Thoracic aorta (tissue), 2 donors: ENCODE results near the gene FN1. TPM values are rescaled to one million over a fixed set of nuclear protein-coding genes. Genes with fewer than 3 reads are reported as not detected.

Experiments
- ATAC-seq: fragments of 150-250 bp; one replicate; pipeline ENCODE4 v1.8.0; 2017; ENCODE audit warnings: low read depth; ENCODE audit not compliant: insufficient number of reproducible peaks, low FRiP score
- DNase-seq: peaks from one replicate; pipeline ENCODE4 v3.0.0-alpha.2; 2020; ENCODE audit warnings: low spot score
- H3K27ac ChIP-seq, 2 donors: fragments of 200-600 bp; sonication (generic); 1 replicate in 1 of 2; 2 replicates in 1 of 2; pipeline ENCODE4 v1.5.1; 2016; ENCODE audit warnings: mild to moderate bottlenecking in 2 of 2, moderate library complexity in 2 of 2
- H3K27me3 ChIP-seq: fragments of 200-600 bp; sonication (generic); replicated peaks from 2 replicates; pipeline ENCODE4 v1.6.0; 2016; ENCODE audit warnings: mild to moderate bottlenecking; ENCODE audit not compliant: insufficient read depth
- H3K36me3 ChIP-seq: fragments of 200-600 bp; sonication (generic); one replicate; pipeline ENCODE4 v1.5.1; 2016
- H3K4me1 ChIP-seq, 2 donors: fragments of 200-600 bp; sonication (generic); 1 replicate in 1 of 2; 2 replicates in 1 of 2; pipeline versions ENCODE4 v1.5.1 to v1.6.0; 2016; ENCODE audit warnings: low read depth in 2 of 2, mild to moderate bottlenecking in 1 of 2; ENCODE audit not compliant: control insufficient read depth in 1 of 2
- H3K4me3 ChIP-seq: fragments of 200-600 bp; sonication (generic); 2 replicates; pipeline ENCODE4 v1.5.1; 2016; ENCODE audit warnings: mild to moderate bottlenecking
- H3K9me3 ChIP-seq: fragments of 200-600 bp; sonication (generic); 2 replicates; pipeline ENCODE4 v1.5.1; 2016
- CTCF ChIP-seq: fragments of 200-600 bp; sonication (generic); IDR thresholded peaks from one replicate; pipeline ENCODE4 v1.5.1; 2019; ENCODE audit warnings: antibody characterized with exemption
- total RNA-seq, 2 donors: library from RNA; depleted of rRNA; stranded (reverse); fragments of >200 nt; gene quantifications; one replicate each; pipeline versions ENCODE4 v1.1.0 to v1.2.3, GENCODE V29; 2016

The FN1 gene
- total RNA-seq, 2 donors from 2014 or later: 6,415 to 8,882 TPM

DNA sequence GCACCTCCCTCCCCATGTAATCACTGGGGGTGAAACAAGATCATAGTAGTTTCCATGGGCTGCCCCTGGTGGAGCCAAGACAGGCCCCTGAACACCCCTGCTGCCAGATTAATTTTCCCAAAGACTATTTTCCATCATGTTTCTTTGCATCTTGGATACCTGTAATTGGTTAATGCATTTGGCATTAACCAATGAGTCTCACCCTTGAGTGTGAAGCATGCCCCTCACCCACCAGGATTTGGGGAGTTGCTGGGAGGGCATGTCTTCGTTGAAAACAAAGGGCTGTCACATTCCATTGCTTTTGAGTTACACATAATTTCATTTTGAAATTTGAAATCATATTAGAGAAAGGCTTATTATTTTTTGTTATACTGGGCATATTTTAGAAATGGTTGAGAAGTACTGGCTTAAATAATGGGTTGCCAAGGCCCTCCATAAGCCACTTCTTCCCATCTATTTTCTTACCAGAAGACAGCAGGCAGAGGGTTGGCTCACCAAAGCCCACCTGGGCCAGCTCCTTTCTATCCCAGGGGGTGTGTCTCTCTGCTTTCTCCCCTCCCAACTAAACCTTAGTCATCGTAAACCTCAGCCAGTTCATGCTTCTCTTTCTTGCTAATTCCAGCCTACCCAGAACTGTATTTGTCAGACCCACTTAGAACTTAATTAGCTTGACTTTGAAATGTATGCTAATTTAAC, 72.3 kb downstream of the FN1 start:
- no peak overlapping the region for H3K27ac ChIP-seq
- H3K9me3 ChIP-seq: no peaks in the 10 kb centered on the region
- no peak for TF ChIP-seq CTCF
- H3K4me1 ChIP-seq: no peaks in the 10 kb centered on the region
- H3K36me3 ChIP-seq: peaks cover 78% of the 10 kb centered on the region
- DNase-seq: no peak
- H3K4me3 ChIP-seq: no peak overlapping the region
- no peak for ATAC-seq
- no peaks in the 10 kb centered on the region for H3K27me3 ChIP-seq

- H3K27me3 ChIP-seq: no peaks in the 10 kb centered on the region
- no peak overlapping the region for H3K27ac ChIP-seq
- DNase-seq: no peak
- H3K36me3 ChIP-seq: peaks cover 74% of the 10 kb centered on the region
- H3K9me3 ChIP-seq: no peaks in the 10 kb centered on the region
- no peak for ATAC-seq
- no peak overlapping the region for H3K4me3 ChIP-seq
- TF ChIP-seq CTCF: no peak
- H3K4me1 ChIP-seq: no peaks in the 10 kb centered on the region
These were observed 72.8 kb downstream of the FN1 start for GRCh38 chr2:215363039-215363438.

- TF ChIP-seq CTCF: no peak
- H3K4me1 ChIP-seq: no peaks in the 10 kb centered on the region
- ATAC-seq: no peak
- H3K36me3 ChIP-seq: peaks cover 69% of the 10 kb centered on the region
- no peak overlapping the region for H3K4me3 ChIP-seq
- no peak for DNase-seq
- H3K27ac ChIP-seq: no peak overlapping the region
- no peaks in the 10 kb centered on the region for H3K9me3 ChIP-seq
- H3K27me3 ChIP-seq: no peaks in the 10 kb centered on the region
These were observed 73.3 kb downstream of the FN1 start for GRCh38 chr2:215362562-215362904.

DNA sequence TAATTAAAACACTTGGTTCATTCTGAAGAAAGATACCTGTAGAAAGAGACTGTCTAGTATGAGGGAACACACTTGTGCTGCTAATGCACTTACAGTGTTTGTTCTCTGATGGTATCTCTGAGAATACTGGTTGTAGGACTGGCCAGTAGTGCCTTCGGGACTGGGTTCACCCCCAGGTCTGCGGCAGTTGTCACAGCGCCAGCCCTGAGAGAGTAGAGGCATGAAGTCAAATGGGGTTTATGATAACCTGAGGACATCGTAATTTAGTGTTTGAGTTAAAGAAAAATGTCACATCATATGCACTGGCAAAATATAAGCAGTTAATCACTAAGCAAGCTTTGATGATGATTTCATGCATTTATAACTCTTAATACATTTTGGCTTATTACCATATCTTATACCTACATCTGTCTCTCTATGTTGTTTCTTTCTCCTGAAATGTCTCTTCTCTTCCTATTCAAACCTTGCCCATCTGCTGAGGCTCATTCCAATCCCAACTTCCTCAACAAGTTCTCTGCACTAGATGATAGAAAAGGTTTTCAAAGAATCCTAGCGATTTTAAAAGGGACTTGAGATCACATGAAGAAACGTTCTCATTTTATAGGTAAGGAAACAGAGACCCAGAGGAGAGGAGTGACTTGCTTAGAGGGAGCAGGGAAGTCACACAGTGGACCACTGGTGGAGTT, 73.8 kb downstream of the FN1 start:
- ATAC-seq: no peak
- H3K36me3 ChIP-seq: peaks cover 64% of the 10 kb centered on the region
- no peak overlapping the region for H3K4me3 ChIP-seq
- H3K27me3 ChIP-seq: no peaks in the 10 kb centered on the region
- no peak overlapping the region for H3K27ac ChIP-seq
- no peak for DNase-seq
- H3K9me3 ChIP-seq: no peaks in the 10 kb centered on the region
- TF ChIP-seq CTCF: no peak
- no peaks in the 10 kb centered on the region for H3K4me1 ChIP-seq

GRCh38 chr2:215361211-215361875, 74.5 kb downstream of the FN1 start:
- DNase-seq: no peak
- Histone ChIP-seq H3K9me3 (no peaks in the 10 kb centered on the region), H3K4me3 (no peak overlapping the region), H3K27ac (no peak overlapping the region), H3K36me3 (peaks cover 59% of the 10 kb centered on the region), H3K27me3 (no peaks in the 10 kb centered on the region), H3K4me1 (no peaks in the 10 kb centered on the region)
- TF ChIP-seq CTCF: no peak
- ATAC-seq: no peak
